ENCODE results near the gene ALS2.

Gene ALS2

DNA sequence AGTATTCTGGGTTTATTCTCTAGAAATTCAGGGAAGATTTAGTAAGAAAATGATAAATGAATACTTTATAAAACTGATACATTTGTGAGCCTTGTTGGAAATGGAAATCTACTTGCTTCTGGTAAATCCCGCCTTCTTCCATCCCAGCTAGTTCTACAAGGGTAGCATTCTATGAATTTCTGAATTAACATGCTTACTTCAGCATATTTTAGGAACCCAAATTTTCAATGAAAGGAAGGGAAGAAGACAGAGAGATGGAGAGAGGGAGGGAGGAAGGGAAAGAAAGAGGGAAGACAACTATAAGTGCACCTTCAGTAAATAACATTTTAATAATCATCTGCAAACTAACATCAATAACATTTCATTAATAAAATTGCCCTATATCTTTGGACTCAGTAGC lies 110.9 kb downstream of the ALS2 start:
- H3K4me3 ChIP-seq (ENCODE audit: low read depth, low read length) = no peak overlapping the region
- TF ChIP-seq MYC (IDR thresholded peaks at IDR 0.05; ENCODE audit: low read depth, low read length) (no peak), POLR2A (IDR thresholded peaks at IDR 0.05; ENCODE audit: extremely low read depth, insufficient read length) (no peak)
- TF ChIP-seq, protein P1, sequence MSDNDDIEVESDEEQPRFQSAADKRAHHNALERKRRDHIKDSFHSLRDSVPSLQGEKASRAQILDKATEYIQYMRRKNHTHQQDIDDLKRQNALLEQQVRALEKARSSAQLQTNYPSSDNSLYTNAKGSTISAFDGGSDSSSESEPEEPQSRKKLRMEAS (IDR thresholded peaks at IDR 0.05; ENCODE audit: low read depth, low read length) = no peak
- TF ChIP-seq, protein P2, sequence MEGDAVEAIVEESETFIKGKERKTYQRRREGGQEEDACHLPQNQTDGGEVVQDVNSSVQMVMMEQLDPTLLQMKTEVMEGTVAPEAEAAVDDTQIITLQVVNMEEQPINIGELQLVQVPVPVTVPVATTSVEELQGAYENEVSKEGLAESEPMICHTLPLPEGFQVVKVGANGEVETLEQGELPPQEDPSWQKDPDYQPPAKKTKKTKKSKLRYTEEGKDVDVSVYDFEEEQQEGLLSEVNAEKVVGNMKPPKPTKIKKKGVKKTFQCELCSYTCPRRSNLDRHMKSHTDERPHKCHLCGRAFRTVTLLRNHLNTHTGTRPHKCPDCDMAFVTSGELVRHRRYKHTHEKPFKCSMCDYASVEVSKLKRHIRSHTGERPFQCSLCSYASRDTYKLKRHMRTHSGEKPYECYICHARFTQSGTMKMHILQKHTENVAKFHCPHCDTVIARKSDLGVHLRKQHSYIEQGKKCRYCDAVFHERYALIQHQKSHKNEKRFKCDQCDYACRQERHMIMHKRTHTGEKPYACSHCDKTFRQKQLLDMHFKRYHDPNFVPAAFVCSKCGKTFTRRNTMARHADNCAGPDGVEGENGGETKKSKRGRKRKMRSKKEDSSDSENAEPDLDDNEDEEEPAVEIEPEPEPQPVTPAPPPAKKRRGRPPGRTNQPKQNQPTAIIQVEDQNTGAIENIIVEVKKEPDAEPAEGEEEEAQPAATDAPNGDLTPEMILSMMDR (IDR thresholded peaks at IDR 0.05; ENCODE audit: low read depth, low read length) = no peak
- DNase-seq (ENCODE audit: low read depth) = no peak

DNA sequence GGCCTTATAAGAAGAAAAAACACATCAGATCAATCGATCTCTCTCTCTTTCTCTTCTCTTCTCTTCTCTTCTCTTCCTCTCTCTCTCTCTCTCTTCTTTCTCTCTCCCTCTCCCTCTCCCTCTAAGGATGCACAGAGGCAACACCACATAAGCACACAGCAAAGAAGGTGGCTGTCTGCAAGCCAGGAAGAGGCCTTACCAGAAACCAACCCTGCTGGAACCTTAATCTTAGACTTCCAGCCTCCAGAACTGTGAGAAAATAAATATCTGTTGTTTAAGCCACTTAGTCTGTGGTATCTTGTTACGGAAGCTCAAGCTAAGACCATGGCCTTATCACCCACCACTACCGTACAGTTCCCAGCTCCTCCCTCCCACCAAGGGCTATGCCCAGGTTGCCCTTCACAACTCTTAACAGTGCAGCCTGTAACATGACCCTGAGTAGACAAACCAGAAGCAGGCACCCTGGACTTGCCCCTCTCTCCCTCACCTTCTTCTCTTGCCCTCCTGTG lies 112.3 kb downstream of the ALS2 start:
- no peak overlapping the region for H3K4me3 ChIP-seq (ENCODE audit: low read depth, low read length)
- DNase-seq (ENCODE audit: low read depth) = no peak
- TF ChIP-seq MYC (IDR thresholded peaks at IDR 0.05; ENCODE audit: low read depth, low read length) = no peak
- TF ChIP-seq, protein P2 (IDR thresholded peaks at IDR 0.05; ENCODE audit: low read depth, low read length) = no peak
- TF ChIP-seq, protein P1 (IDR thresholded peaks at IDR 0.05; ENCODE audit: low read depth, low read length) = no peak
- TF ChIP-seq POLR2A (IDR thresholded peaks at IDR 0.05; ENCODE audit: extremely low read depth, insufficient read length) = no peak

DNA sequence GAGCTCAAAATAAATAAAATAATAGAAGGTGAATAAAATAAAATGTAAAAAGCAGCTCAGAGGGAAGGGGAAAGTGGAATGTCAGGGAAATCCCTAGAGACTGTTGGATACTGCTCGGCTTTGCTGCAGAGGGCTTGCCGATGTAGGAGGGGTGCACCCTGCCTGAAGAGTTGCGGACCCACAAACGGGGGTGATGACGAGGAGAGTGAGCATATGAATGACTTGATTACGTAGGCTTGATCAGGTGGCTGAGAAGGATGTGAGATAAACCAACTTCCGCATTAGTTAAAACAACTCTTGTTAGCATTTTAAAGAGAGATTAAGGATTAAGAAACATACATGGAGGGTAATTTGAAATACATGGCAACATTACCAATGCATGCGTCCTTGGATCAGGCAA lies 116.4 kb downstream of the ALS2 start:
- no peak for DNase-seq (ENCODE audit: low read depth)
- TF ChIP-seq MYC (IDR thresholded peaks at IDR 0.05; ENCODE audit: low read depth, low read length) (no peak), POLR2A (IDR thresholded peaks at IDR 0.05; ENCODE audit: extremely low read depth, insufficient read length) (no peak)
- TF ChIP-seq, protein P1 (IDR thresholded peaks at IDR 0.05; ENCODE audit: low read depth, low read length) = no peak
- TF ChIP-seq, protein P2 (IDR thresholded peaks at IDR 0.05; ENCODE audit: low read depth, low read length) = no peak
- no peak overlapping the region for H3K4me3 ChIP-seq (ENCODE audit: low read depth, low read length)

DNA sequence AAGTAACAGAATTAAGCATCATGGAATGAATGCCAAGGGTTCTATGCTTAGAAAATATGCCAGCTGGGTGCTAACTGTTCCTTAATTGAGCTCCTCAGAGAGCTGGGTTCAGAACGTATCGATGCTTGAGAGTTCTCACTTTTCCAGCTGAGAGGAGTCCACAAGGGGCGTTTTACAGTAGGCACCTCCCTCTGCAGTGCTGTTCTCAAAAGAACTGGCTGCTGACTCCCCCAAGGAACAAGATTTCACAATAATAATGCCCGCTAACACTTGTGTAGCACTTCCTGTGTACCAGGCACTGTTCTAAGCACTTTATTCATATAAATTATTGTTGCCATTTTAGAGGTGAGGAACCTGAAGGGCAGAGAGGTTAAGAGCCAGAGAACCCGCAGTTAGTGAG lies 119.4 kb downstream of the ALS2 start:
- peak; percentile 86 for DNase-seq (ENCODE audit: low read depth)
- TF ChIP-seq POLR2A (IDR thresholded peaks at IDR 0.05; ENCODE audit: extremely low read depth, insufficient read length) = no peak
- TF ChIP-seq, protein P2 (IDR thresholded peaks at IDR 0.05; ENCODE audit: low read depth, low read length) = no peak
- TF ChIP-seq, protein P1 (IDR thresholded peaks at IDR 0.05; ENCODE audit: low read depth, low read length) = no peak
- no peak for TF ChIP-seq MYC (IDR thresholded peaks at IDR 0.05; ENCODE audit: low read depth, low read length)

DNA sequence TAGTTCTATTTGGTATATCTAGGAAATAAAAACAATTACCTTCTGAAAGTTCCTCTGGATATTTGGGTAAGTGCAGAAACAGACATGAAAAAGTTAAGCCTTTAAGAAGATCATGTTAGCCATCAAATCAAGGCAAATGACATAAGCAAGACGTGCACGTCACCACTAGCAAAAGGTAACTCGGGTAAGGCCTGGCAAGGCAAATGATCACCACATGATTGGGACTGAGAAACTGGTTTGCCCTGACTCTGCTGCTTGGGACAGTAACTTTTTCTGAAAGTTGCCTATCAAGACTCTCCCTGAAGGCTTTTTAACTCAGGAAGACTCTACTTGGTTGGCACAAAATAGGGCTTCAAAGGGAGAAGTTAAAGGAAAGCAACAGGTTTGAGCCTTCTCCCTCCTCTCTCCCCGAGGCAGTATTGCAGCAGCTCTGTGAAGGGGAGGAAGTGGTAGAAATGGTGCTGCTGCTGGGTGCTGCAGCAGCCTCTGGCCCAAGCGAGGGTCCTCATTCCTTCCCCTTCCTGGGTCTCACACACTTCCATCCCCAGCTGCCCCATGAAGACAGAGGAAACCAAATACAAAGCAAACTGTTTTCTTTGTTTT lies 120.3 kb downstream of the ALS2 start:
- TF ChIP-seq MYC (IDR thresholded peaks at IDR 0.05; ENCODE audit: low read depth, low read length) = no peak
- TF ChIP-seq, protein P2 (IDR thresholded peaks at IDR 0.05; ENCODE audit: low read depth, low read length) = no peak
- TF ChIP-seq POLR2A (IDR thresholded peaks at IDR 0.05; ENCODE audit: extremely low read depth, insufficient read length) = no peak
- TF ChIP-seq, protein P1 (IDR thresholded peaks at IDR 0.05; ENCODE audit: low read depth, low read length) = no peak
- peak; percentile 66 for DNase-seq (ENCODE audit: low read depth)
- H3K4me3 ChIP-seq (ENCODE audit: low read depth, low read length) = no peak overlapping the region

More for the DNA sequence above, 119.4 kb downstream of the ALS2 start:
- no peak overlapping the region for H3K4me3 ChIP-seq (ENCODE audit: low read depth, low read length)

Measured in NB4 (cell line).